ENCODE measurements around the gene PGAM5. TPM values are rescaled to one million over a fixed set of nuclear protein-coding genes. Genes with fewer than 3 reads are reported as not detected.

PGAM5 gene
- total and polyA plus RNA-seq, 10 of the 15 experiments (the other 5 are each of a cell fraction or from before 2014, with no cell fraction given) = 8.2 to 90.9 (median 45.3) TPM

- CTCF ChIA-PET = no interaction called here
- no peaks in the 10 kb centered on the region for H3K9me3 ChIP-seq (replicated peaks; ENCODE audit: control insufficient read depth, insufficient read depth, low read length)
Observed at GRCh38 chr12:132707241-132707640, 3.4 kb upstream of the PGAM5 start.

More at GRCh38 chr12:132707241-132707640, 3.4 kb upstream of the PGAM5 start:
- ChIA-PET POLR2A (no interaction called here), SMC1A (ENCODE audit: uncharacterized antibody, unreplicated experiment) (no interaction called here), RAD21 (ENCODE audit: unreplicated experiment) (no interaction called here)
- no peak overlapping the region for H3K9ac ChIP-seq (ENCODE audit: control insufficient read depth, insufficient read depth, low read length)
- H2AFZ ChIP-seq (ENCODE audit: control insufficient read depth, low read depth, low read length) = no peak overlapping the region
- BruUV-seq (replicated peaks) = no TSS peak
- intact Hi-C loops (cut with micrococcal nuclease; ENCODE audit: unreplicated experiment) = no loop called here
- TF ChIP-seq E2F4 (IDR thresholded peaks at IDR 0.05; ENCODE audit: low read depth, low read length) (no peak), MXI1 (IDR thresholded peaks at IDR 0.05; ENCODE audit: low read depth, low read length) (no peak), ZBTB40 (IDR thresholded peaks at IDR 0.05; ENCODE audit: borderline replicate concordance) (no peak), PRDM15 (CRISPR knock-in tag; IDR thresholded peaks at IDR 0.05) (no peak), ESRRA (IDR thresholded peaks at IDR 0.05; ENCODE audit: low read length) (no peak), ZBTB4 (CRISPR knock-in tag; IDR thresholded peaks at IDR 0.05) (no peak), MTA3 (IDR thresholded peaks at IDR 0.05; ENCODE audit: borderline replicate concordance, low read length) (no peak), ZNF24 (IDR thresholded peaks at IDR 0.05) (no peak), CREB1 (IDR thresholded peaks at IDR 0.05; ENCODE audit: low read depth) (no peak), SMAD5 (IDR thresholded peaks at IDR 0.05; ENCODE audit: low read depth) (no peak)
- H4K20me1 ChIP-seq (ENCODE audit: control insufficient read depth, insufficient read depth) = no peaks in the 10 kb centered on the region
- H3K27me3 ChIP-seq (replicated peaks in 1 of 2; ENCODE audit: control insufficient read depth in 2 of 2, insufficient read depth in 2 of 2, low read length in 1 of 2) = no peaks in the 10 kb centered on the region
- in situ Hi-C loops (cut with MboI) = no loop called here
- FAIRE-seq (no peak), DNase-seq (ENCODE audit: low read depth, low spot score) (no peak), ATAC-seq (no peak)
- WGBS (ENCODE audit: insufficient coverage, insufficient replicate concordance, low lambda C conversion rate, missing lambda C conversion rate) = 93% methylated on average over 6 of the region's 6 CpGs
- H3K36me3 ChIP-seq (ENCODE audit: control insufficient read depth in 2 of 2, insufficient read depth in 2 of 2, low read length in 1 of 2) = peaks cover 3 to 5% of the 10 kb centered on the region in 2 experiments; a peak in 3 of 4 replicates
- no peak overlapping the region for H3K4me3 ChIP-seq
- no peak overlapping the region for H3K27ac ChIP-seq (ENCODE audit: control insufficient read depth, insufficient read depth)
- no peaks in the 10 kb centered on the region; the same call in 1 of the 2 replicates for H3K4me1 ChIP-seq (ENCODE audit: control insufficient read depth, insufficient read depth, low read length)
- H3K4me2 ChIP-seq (ENCODE audit: control insufficient read depth, insufficient read depth) = no peak overlapping the region
- H3K79me2 ChIP-seq (ENCODE audit: control insufficient read depth, insufficient read depth, low read length) = peaks cover 24% of the 10 kb centered on the region

Measured in GM12878 (cell line).